Superior temporal gyrus (tissue), 1 donor: Measurements from ENCODE around the gene SHH.
"Not testable (repeated sequence)": the region's sequence is repeated elsewhere in the genome, so short reads cannot be mapped to it uniquely, and the experiment has no call there.

Experiments used
- DNase-seq: peaks from one replicate; pipeline ENCODE4 v3.0.0-alpha.2; 2016; ENCODE audit errors: extremely low spot score

SHH gene

DNA sequence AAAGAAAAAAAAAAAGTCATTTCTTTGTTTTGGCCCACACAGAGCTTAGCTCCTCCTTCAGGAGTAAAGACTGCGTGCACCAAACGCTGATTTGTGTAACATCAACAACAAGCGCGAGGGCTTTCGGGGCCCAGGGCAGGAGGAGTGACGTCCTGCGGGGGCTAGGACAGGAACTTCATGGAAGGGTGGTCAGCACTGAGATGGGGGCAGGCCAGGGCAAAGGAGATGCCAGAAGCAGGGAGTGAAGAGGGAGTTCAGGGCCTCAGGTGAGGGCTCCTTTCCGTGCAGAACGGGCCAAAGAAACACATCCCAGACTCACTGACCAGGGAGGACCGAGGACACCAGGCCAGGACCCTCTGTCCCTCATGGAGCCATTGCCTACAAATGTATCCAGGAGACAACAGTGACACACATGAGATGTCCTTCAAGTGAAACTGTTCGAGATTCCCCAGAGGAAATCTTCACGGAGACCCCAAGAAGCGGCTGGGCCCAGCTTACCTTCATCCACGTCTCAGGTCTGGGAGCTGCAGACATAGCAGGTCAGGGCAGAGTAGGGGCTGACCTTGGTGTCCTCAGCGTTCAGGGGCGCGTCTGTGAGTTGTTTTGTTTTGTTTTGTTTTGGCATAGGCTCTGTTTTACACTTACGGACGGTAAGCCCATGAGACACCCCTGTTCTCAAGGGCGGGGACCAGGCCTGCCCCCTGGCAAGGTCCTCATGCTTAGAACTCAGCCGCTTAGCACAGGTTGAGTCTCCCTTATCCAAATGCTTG, 30.4 kb upstream of the SHH start:
- no peak for DNase-seq

DNA sequence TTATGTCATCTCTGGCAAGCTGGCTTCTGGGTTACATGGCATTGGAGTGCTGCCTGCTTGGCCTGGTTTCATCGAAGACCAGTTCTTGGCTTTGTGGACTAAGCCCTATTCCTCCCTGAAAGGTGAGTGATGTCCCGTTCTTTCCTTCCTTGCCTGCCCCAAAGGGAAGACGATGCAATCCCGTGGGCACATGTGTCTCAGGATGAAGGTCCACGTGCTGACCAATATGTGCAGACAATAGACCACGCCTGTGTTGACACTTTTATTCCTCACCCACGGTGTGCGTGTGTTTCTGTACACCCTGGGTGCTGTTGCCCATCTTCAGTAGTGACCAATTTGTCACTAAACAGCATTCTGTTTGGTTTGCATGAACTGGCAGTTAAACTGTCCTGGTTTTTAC, 28.6 kb upstream of the SHH start:
- DNase-seq, result no peak

DNA sequence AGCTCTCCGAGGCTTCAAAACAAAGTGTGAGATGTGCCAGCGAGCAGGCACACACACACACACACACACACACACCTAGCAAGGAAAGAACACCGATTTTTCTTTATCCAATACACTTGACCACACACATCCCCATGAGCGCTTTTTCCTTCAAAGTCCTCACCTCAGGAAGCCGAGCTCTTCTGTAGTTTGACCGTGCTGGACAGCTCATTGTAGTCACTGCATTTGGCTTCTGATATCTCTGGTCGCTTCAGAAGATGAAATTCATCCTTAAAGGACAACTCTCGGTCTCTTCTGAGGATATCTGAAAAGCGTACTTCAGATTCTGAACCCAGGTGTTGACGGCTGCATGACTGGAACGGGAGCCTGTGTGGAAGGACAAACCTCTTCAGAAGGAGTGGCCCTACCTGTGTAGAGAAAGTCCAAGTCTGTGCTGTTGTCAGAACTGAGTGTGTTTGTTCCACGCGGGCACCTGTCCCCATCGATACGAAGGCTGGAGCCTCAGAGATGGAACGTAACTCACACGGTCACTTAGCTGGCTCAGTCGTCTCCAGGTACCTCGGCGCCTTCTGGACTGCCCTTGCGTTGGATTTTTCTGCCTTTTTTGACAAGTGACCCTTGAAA, 28.1 kb upstream of the SHH start:
- no peak for DNase-seq

DNA sequence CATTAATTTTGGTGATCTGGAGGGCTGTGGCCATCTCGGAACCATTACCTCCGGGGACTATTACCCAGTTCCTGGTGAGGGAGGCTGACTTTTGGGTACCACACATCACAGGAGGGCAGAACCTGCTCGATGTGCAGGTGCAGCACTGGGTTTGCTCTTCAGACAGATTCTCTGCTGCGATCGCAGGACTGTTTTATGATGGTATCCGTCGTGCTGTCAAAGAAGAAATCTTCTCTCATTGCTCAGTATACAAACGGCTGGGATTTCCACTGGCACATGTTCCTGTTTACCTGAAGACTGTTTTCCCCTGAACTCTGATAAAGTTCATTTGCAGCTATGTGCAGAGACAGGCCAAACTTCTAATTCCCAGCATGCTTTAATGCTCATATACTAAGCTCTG, 27.2 kb upstream of the SHH start:
- DNase-seq, result no peak

DNA sequence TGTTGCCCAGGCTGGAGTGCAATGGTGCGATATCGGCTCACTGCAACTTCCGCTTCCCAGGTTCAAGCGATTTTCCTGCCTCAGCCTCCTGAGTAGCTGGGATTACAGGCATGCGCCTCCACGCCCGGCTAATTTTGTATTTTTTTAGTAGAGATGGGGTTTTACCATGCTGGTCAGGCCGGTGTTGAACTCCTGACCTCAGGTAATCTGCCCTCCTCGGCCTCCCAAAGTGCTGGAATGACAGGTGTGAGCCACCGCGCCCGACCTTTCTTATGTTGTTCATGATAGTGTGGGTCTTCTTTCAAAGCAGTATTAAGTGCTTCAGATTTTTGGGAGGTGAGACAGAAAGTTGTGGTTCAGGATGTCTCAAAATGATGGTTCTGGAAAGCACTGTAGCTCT, 26.0 kb upstream of the SHH start:
- not testable (repeated sequence) for DNase-seq

DNA sequence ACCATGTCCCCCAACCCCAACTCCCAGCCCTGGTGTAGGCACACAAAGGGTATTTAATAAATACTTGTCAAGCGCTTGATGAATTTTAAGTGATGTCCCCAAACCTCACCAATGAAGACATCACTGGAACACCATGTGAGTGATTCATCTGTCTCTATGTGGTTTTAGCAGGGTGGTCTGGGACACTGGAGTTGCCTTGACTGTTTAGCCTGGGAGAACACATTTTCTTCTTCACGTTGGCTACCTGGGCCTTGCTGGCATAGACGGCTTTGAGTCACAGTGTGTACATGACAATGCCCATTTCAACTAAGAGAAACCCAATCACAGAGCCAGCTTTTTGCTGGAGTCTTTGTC, 24.8 kb upstream of the SHH start:
- DNase-seq, result no peak

DNA sequence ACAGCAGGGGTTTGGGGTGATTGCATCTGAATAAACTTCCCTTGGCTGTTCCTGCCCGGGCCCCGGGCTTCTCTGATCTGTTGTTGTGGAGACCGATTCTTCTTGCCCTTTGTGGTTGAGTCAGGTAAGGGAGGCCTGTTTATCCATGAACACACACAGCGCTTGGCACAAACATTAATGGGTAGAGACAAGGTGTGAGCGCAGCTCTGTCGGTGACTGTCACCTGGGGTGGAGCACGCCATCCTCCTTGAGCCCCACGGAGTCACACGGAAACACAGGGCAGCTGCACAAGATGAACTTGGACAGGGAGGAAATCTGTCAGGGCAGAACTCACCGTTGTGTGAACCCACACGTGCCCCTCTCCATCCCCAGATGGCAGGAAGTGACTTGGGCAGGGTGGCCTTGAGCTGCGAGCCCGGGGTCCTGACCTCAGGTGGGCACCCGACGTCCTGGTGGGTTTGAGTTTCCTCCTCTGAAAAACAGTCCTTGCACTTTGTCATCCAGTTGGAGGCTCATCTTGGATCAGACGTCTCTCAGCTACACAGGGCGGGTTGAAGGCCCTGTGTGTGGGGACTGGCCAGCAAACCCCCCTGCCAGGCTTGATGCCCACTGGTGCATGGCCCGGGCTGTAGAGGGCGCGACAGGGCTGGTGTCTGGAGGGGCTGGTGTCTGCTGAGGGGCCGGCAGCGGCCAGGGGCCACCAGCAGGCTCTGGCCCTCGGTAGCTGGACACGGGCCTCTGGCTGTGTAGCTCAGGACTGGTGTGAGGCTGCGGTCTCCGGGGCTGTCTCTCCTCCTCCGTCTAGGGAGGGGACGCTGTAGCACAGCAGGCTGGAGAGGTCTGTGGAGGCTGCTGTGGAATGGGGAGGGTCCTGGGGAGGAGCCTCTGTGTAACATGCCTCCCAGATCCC, 24.2 kb upstream of the SHH start:
- no peak for DNase-seq

DNA sequence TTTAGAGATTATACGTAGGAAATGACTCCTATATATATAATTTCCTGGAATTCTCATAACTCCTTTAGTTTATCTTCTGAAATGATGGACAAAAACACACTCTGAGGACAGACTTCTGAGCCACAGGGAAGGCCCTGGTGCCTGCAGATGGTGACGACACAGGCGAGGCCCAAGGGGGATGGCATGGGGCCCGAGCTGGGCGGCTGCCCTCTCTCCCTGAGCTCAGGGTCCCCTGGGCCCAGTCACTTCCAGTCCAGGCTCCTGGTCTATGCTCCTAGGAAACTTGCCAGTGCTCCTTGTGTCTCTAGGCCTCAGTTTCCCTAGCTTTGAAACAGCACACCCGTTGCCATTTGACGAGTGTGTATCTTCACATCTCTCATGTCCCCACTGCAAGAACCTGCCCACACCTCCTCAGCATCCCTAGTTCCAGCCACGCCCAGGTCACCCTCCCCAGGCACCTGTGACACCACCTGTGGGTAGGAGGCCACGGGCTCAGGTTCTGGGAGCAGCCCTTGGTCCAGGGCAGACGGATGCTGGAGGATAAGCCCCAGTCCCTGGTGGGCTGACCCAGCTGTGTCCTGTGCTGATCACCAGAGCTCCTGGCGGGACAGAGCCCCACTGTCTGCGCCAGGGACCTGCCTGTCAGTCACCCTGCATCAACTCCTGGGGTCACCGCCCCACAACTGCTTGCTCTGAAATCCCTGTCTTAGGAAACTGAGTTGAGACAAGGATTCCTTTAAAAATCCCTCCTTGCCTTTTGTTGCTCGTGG, 23.4 kb upstream of the SHH start:
- no peak for DNase-seq

DNA sequence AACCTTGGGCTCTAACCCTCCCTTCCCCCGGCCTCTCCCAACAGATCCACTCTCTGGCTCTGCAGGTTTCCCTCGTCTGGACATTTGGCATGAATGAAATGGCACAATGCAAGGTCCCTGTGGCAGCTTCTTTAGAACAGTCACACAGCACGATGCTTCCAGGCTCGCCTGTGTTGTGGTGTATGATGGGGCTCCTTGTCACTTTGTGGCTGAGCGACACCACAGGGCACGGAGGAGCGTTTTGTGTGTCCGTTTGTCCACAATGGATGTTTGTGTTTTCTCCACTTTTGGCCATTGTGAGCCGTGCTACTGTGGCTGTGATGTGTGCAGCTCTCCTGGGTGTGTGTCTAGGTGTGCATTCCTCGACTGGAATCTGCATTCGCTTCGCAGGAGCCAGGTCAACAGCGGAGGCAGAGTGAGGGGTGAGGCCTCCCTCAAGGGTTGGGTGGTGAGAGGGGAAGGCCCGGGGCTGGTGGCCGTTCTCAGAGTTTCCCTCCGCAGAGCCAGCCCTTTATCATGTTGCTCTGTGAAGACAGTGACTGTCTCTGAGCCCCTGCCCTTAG, 22.3 kb upstream of the SHH start:
- no peak for DNase-seq

DNA sequence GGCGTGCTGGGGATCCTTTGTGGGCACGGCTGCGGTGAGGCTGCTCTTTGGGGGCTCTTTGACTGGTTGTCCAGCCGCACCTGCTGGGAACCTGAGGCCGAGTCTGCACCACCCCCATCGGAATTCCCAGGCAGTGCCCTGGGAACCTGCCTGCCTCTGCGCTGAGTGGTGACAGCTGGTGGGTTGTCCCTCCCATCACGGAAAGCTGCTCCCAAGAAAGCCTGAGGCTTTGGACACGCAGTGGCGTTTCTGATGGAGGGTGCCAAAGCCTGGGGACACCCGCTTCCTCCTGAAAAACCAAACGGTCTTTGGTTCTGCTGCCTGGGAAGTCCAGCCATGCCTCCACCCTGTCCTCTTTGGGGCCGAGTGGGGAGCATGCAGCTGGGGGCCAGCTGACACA, 21.4 kb upstream of the SHH start:
- DNase-seq, result no peak

DNA sequence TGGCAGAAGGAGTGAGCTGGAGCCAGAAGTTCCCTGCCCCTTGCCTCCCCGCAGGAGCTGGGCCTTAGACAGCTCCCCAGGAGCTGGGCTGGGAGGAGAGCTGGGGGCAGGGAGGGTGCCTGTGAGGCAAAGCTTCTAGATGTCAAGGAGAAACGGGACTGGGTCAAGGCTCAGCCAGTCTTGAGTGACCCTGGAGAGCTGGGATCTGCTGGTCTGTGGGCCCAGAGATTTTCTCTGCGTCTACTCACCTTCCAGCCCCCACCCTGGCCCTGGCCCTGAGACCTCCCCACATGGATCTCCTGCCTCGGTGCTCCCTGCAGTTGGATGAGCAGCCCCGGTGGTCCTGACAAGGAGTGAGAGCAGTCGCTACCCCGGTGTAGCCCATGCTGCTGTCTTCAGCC, 20.3 kb upstream of the SHH start:
- DNase-seq, result no peak

DNA sequence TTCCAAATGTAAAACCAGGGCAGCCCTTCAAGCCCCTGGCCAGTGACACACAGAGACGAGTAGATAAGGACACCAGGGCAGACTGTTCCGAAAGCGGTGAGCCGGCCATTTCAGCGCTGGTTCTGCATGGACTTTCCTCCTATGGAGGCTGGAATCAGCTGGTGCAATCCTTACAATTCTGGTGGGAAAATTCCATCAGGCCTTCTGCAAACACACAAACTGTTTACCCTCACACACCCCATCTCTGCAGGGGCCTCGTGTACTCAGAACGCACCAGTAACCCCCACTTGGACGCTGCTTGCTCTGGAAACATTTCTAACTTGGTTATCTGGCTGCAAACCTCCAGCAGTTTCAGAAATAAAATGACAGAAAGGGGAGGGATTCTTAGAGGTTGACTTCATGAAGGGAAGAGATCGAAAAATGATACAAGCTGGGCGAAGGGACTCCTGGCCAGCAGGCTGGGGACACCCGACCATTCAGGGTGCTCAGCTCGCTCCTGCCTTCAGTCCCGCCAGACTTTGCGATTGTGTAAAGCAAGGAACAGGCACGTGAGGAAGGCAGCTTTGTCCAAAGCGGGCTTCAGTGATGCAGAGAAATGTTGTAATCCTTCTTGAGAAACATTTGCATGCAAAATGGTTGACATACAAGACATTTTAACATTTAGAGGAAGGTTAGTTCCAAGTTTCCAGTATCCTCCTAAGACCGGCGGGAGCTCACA, 19.7 kb upstream of the SHH start:
- DNase-seq, result no peak

DNA sequence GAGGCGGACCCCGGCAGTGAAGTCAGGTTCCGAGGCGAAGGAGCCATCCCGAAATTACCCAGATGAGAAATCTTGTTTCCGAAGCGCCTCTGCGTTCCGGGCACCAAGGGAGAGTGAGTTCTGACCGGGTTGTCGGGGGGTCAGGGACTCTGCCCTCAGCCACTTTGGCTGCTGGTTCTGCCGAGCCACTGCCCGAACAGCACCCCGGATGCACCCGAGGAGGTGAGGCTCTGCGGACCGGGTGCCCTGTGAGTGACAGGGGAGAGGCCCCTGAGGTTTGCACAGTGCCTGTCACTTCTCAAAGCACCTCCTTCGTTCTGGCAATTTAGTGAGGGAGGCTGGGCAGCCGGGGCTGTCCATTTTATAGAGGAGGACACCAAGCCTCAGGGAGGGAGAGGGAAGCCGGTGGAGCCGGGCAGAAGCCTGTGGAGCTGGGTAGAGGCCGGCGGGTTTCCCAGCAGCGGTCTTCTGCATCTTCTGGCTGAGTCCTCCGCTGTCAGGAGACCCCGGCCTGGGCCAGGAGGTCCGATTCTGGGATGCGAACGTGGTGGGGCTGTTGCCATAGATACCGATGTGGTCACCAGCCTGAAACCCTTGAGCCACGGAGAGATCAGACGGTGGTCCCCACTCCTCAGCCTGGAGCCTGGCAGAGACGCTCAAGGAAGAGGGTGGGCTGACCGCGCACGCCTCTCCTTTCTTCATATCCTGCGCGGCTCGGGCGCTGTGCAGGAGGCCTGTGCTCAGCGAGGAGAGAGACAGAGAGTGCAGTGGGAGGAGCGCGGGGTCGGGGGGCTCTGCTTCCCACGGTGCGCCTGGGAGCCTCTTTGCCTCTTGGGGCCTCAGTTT, 18.9 kb upstream of the SHH start:
- no peak for DNase-seq

DNA sequence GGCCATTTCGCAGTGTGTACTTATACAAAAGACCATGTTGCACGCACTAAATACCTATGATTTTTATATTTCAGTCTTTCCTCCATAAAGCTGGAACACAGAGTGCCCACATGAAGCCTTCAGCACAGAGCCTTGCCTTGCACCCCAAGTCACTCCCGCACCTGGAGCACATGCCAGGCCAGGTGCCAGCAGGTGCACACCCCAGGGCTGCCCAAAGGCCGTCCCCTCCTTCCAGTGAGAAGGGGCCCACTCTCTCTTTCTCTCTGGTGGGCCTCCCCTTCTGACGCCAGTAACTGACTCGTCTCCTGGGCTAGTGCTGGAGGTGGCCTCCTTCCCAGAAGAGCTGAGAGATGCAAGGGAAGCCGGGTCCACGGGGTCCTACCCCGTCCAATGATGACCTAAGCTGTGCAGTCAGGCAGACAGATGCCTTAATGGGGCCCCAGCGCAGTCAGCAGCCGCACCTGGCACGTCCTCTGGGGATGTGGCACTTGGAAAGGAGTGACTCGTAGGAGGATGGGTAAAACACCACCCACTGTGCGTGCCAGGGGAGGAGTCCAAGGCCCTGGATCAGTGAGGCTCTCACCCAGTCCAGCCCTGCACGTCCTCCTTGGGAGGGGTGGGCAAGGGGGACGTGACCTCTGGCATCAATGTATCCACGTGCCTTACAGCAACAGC, 17.7 kb upstream of the SHH start:
- DNase-seq, result no peak

DNA sequence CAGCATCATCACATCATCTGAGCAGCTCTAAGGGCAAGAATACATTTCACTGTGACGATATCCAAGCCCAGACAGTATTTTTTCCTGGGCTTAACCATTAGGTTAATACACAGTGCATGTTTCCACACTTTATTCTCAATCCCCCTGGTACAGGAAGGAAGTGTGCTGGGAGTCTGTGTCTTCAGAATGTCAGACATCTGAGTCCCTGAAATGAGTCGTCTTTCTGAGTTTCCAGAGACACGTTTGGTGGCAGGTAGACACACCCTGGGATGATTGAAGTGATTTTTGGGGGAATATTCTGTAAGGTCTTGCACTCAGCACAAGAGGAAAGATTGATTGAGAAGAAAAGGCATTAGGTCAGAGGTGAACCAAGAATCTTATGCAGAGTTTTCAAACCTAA, 13.1 kb upstream of the SHH start:
- DNase-seq, result no peak

DNA sequence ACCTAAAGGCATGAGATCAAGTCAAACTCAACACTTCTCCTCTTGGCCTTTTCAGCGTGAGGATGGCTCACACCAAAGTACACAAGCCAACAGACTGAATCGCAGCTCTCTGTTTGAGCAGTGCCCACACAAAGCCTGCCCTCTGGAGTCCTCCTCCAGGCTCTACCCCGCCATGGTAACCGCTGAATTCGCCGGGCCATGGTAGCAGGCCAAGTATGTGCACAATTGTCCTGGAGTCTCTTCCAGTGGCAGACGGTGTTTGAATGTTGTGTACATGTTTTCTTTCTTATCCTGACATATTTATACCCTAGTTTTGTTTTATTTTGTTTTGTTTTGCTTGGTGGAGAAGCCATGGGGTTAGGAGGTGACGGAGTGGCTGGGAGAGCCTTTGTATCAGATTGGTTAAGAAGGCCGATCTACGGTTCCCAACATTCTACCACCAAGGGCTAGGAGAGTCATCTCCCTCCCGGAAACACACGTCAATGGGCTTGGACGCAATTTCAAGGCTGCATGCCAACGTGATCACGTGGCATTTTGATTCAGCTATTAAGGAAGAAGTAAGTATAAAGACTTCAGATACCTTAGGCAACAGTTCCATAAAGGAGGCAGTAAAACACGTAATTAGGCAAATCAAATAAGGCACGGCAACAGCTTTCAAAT, 12.1 kb upstream of the SHH start:
- DNase-seq, result no peak

DNA sequence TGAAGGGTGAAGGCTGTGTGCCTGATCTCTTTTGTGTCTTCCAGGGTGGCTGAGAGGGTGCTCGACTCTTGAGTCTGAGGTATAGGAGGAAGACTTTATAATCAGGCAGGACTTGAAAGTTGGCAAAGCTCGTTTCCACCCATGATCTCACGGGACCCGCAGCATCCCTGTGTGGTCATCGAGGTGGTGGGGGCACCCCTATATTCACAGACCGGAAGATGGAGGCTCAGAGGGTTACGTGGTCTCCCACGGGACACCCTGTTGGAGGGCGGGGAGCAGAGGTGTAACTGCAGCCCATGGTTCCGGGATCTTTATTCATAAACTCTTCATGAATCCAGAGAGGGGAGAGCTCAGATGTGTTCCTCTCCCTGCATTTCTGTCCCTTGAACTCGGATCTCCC, 9.6 kb upstream of the SHH start:
- no peak for DNase-seq

DNA sequence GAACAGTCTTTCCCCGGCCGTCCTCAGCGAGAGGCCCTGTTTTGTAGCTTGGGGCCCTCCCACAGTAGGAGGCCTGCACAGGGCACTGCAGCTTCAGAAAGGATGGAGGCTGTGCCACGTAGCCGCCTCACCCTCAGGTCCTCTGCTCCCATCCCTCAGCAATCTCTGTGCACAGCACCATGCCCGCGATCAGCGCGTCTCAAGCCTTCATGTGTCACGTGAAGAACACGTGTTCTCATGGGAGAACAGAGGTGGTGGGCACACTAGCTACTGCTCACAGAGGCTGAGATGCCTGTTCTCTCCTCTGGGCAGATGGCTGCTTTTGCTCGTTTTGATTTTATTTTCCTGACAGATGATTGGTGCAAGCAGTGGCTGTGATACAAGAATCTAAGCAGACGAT, 8.5 kb upstream of the SHH start:
- no peak for DNase-seq

DNA sequence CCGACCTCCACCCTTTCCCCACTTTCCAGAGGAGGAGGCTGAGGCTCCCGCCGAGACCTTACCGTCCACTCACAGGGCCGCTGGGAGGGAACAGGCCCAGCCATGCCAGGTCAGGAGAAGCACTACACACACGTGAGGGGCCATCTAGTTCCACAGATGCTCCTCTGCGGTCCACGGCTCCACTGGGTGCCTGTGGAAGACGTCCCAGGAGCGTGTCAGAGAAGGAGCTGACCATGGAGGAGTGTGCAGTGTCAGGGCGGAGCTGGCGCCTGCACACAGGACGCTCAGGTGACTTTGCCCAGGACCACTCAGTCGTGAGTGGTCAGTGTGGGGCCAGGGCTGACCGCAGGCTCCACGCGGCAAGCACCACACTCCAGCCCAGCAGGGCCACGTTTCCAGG, 8.0 kb upstream of the SHH start:
- no peak for DNase-seq
